Astrocyte of the cerebellum (primary cell): ENCODE results near the gene NCAM1.

Source experiments
- DNase-seq: peaks from one replicate; pipeline ENCODE4 v3.0.0-alpha.2; 2011; ENCODE audit warnings: low read depth
- H3K4me3 ChIP-seq: 2 replicates; pipeline ENCODE4 v1.5.1; 2011; ENCODE audit warnings: mild to moderate bottlenecking, low read depth, low read length, moderate library complexity
- in situ Hi-C: cut with HindIII; loops from 2 replicates; pipeline ENCODE4 v1.10.0; 2017; ENCODE audit warnings: low sequenced_read_pairs
- TF ChIP-seq, protein P1 (sequence below): IDR thresholded peaks from 2 replicates; pipeline ENCODE4 v1.5.1; 2012; ENCODE audit warnings: low read length, low read depth, moderate library complexity, mild to moderate bottlenecking; ENCODE audit errors: missing control alignments

Gene NCAM1

DNA sequence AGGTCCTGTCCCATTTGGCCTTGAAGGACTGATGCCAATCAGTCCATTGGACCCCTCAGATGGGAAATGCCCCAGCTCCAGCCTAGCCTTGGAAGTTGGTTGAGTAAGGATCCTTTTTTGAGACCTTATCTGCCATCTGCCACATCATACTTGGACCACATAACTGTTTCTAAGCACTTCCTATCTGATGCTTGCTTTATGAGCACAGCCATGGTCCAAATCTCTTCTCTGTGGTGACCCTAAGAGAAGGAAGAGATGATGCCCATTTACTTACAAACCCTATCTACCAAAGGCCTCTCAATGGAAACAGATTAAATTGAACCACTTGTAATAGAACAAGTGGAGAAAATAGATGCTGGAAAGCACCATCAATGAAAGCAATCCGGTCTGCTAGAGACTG, 299.3 kb downstream of the NCAM1 start:
- in situ Hi-C loops: no loop called here
- no peak for DNase-seq
- TF ChIP-seq, protein P1, sequence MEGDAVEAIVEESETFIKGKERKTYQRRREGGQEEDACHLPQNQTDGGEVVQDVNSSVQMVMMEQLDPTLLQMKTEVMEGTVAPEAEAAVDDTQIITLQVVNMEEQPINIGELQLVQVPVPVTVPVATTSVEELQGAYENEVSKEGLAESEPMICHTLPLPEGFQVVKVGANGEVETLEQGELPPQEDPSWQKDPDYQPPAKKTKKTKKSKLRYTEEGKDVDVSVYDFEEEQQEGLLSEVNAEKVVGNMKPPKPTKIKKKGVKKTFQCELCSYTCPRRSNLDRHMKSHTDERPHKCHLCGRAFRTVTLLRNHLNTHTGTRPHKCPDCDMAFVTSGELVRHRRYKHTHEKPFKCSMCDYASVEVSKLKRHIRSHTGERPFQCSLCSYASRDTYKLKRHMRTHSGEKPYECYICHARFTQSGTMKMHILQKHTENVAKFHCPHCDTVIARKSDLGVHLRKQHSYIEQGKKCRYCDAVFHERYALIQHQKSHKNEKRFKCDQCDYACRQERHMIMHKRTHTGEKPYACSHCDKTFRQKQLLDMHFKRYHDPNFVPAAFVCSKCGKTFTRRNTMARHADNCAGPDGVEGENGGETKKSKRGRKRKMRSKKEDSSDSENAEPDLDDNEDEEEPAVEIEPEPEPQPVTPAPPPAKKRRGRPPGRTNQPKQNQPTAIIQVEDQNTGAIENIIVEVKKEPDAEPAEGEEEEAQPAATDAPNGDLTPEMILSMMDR: no peak
- no peak overlapping the region for H3K4me3 ChIP-seq

DNA sequence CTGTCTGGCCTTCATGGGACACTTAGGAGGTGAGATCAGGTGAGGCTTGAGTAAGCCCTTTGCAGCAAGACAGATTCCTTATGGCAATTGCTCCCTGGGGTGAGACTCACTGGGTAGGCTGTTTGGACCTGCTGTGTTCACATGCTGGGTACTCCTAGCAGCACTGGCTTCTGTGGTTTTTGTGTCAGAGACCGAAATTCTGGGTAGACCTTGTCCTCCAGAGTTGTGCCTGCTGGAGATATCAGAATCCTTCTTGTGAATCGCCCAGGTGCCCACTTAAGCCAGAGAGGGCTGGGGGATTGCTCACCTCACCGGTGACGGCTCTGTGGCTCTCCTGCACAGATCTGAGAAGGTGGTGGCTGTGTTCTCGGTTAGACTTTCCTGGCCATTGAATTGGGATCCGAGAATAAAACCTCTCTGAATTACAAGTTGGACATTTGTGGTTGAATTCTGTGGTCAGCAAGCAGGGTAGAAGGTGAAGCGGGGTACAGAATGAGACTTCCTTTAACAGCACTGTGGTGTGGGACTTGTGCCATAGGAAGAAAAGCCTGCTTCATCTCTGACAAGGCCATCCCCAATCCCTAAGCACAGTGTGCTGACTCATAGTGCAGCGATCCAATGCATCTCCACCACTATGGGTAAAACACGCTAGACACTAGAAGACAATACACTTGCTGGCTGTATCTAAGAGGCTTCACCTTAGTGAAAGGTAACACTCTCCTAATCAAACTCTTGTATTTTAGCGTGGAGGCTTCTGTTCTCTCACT, 300.7 kb downstream of the NCAM1 start:
- TF ChIP-seq, protein P1: no peak
- DNase-seq: peak; percentile 88
- in situ Hi-C loops: no loop called here
- no peak overlapping the region for H3K4me3 ChIP-seq

DNA sequence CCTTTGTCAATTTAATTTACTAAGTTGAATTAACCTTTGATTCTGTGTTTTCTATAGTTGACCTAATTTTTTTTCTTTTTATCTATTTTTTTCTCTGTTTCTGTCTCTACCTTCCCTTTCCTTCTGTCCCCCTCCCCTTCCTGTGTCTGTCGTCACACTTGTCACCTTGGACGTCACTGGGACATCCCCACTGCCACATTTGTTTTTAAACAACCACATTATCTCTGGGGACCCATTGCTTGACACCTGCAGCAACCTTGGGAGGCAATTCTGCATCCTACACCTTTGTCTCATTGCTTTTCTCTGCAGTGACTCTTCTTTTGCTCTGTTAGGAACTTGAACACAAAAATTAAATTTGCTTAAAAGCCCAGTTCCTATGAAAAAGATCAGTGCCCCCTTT, 301.4 kb downstream of the NCAM1 start:
- no peak for DNase-seq
- TF ChIP-seq, protein P1: no peak
- in situ Hi-C loops: no loop called here
- H3K4me3 ChIP-seq: no peak overlapping the region

DNA sequence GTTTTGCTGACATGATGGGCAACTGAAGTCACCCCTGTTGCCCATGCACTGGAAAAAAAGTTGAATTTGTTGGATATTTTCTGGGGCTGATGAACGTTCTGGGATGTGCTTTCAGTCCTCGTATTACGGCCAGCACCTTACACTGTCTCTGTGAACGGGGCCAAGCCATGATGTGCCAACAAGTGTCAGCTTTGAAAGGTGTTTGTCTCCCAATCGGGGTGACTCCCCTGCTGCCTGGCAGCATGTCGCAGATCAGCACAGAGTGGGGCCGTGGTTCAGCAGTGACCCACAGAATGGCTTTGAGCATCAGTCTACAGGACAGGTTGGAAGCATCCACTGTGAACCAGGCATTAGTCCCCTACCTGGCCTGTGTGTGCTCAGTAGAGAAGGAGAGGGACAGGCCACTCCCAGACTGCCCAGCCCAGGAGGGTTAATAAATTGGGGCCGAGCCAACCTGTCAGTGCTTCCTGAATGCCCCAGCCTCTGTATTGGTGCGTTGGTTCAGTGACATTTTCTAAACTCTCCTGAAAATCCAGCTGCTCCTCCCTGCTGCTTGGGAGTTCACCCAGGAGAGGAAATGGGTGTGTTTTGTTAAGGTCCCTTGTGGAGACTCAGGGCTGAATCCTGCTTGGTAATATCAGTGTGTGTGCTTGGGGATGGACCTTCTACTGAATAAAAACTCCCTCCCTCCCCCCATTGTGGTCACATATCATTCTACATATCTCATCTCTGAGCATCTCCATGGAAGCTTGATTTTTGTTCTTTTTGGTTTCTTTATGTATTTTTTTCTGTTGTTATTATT, 302.4 kb downstream of the NCAM1 start:
- no peak for DNase-seq
- TF ChIP-seq, protein P1: no peak
- in situ Hi-C loops: no loop called here
- H3K4me3 ChIP-seq: no peak overlapping the region

DNA sequence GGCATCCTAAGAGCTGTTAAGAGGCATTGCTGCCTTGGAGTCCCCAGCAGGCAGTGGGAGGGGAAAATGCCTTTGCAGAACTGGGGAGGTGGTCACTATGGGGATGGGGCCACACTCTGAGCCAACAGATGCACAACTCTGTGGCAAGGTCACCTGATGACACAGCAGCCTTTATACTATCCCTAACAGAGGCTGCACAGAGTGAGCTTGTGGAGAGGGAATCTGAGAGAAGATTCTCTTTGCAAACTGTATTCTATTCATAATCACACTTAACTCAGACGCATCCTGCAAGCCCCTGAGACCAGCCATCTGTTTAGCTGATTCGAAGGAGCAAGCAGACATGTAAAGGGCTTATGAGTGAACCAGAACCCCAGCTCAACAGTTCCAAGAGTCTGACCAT, 304.1 kb downstream of the NCAM1 start:
- in situ Hi-C loops: no loop called here
- no peak for DNase-seq
- TF ChIP-seq, protein P1: no peak
- H3K4me3 ChIP-seq: no peak overlapping the region

DNA sequence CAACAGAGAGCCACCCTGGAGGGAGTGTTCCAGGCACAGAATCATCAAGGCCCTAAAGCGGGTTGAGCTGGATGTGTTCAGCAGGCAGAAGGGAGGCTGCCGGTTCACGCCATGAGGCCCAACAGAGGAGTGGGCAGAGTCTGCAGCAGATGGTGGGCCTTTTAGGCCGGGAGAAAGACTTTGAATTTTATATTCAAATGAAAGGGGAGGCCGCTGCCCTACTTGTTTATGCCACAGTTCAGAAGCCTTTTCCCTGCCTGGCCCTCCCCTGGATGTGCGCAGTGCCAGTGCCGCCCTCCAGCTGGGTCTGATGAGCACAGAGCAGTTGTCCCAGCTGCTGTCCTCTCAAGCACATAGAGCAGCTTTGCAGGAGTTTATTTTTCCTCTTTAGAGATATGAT, 306.3 kb downstream of the NCAM1 start:
- no peak for DNase-seq
- TF ChIP-seq, protein P1: no peak
- H3K4me3 ChIP-seq: no peak overlapping the region
- in situ Hi-C loops: no loop called here
